SK-N-SH (cell line): ENCODE data around the gene GLIS1. TPM values are rescaled to one million over a fixed set of nuclear protein-coding genes. Genes with fewer than 3 reads are reported as not detected.

Source experiments
- CTCF ChIA-PET: fragments of 300-600, 350-600 bp; formaldehyde crosslinking; extraction: SDS; loops from one replicate; lab custom pipeline; 2021; lab: Yijun Ruan, JAX
- POLR2A ChIA-PET: fragments of 350-600 bp; sonication (Branson Sonifier 250); formaldehyde crosslinking; extraction: SDS; loops from one replicate; lab custom pipeline; 2020; ENCODE audit warnings: antibody characterized with exemption, inconsistent platforms; lab: Yijun Ruan, JAX
- DNase-seq: peaks from one replicate; pipeline ENCODE4 v3.0.0; 2012
- H2AFZ ChIP-seq: fragments of 200-600 bp; sonication (generic); 2 replicates; pipeline ENCODE4 v1.8.1; 2016; ENCODE audit warnings: antibody characterized with exemption, mild to moderate bottlenecking, low read depth
- H3F3A ChIP-seq: fragments of 200-600 bp; sonication (generic); replicated peaks from 2 replicates; pipeline ENCODE3; 2016; ENCODE audit warnings: antibody characterized with exemption, mild to moderate bottlenecking; ENCODE audit not compliant: insufficient read depth
- H3K27ac ChIP-seq, 2 experiments: fragments of 200-500 bp in 1 of 2; fragments of 200-600 bp in 1 of 2; sonication (Bioruptor generic) in 1 of 2; sonication (generic), shearing (Covaris generic) in 1 of 2; 2 replicates each; pipeline versions ENCODE4 v1.5.1 to v1.6.1; 2014 to 2016; ENCODE audit warnings: low read depth in 2 of 2, inconsistent platforms in 1 of 2, low read length in 1 of 2, mild to moderate bottlenecking in 1 of 2, mixed read lengths in 1 of 2
- H3K27me3 ChIP-seq: fragments of 200-600 bp; sonication (generic), shearing (Covaris generic); 2 replicates; pipeline ENCODE4 v1.6.1; 2016; ENCODE audit warnings: mixed run types; ENCODE audit not compliant: insufficient read depth
- H3K36me3 ChIP-seq, 2 experiments: fragments of 200-500 bp in 1 of 2; fragments of 200-600 bp in 1 of 2; sonication (Bioruptor generic) in 1 of 2; sonication (generic) in 1 of 2; replicated peaks in 1 of 2; 2 replicates each; pipeline versions ENCODE3 to v1.5.1; 2014 to 2016; ENCODE audit warnings: low read length in 1 of 2, mild to moderate bottlenecking in 1 of 2; ENCODE audit not compliant: insufficient read depth in 2 of 2, control insufficient read depth in 1 of 2
- H3K4me1 ChIP-seq, 2 experiments: fragments of 200-500 bp in 1 of 2; fragments of 200-600 bp in 1 of 2; sonication (Bioruptor generic) in 1 of 2; sonication (generic), shearing (Covaris generic) in 1 of 2; 2 replicates each; pipeline versions ENCODE4 v1.5.1 to v1.6.1; 2014 to 2016; ENCODE audit warnings: low read depth in 1 of 2, low read length in 1 of 2, mixed run types in 1 of 2; ENCODE audit not compliant: insufficient read depth in 2 of 2, control insufficient read depth in 1 of 2
- H3K4me2 ChIP-seq: fragments of 200-600 bp; sonication (generic), shearing (Covaris generic); 2 replicates; pipeline ENCODE4 v1.6.1; 2017; ENCODE audit warnings: mixed run types
- H3K4me3 ChIP-seq, 2 experiments: fragments of 200-500 bp in 1 of 2; fragments of 200-600 bp in 1 of 2; sonication (Bioruptor generic) in 1 of 2; sonication (generic), shearing (Covaris generic) in 1 of 2; 2 replicates each; pipeline versions ENCODE4 v1.5.1 to v1.8.1; 2014 to 2016; ENCODE audit warnings: low read depth in 2 of 2, inconsistent platforms in 1 of 2, low read length in 1 of 2, mild to moderate bottlenecking in 1 of 2, mixed read lengths in 1 of 2, moderate library complexity in 1 of 2
- H3K79me2 ChIP-seq: fragments of 200-600 bp; sonication (generic); 2 replicates; pipeline ENCODE4 v1.8.1; 2017; ENCODE audit warnings: mild to moderate bottlenecking; ENCODE audit not compliant: insufficient read depth
- H3K9ac ChIP-seq: fragments of 200-600 bp; sonication (generic); 2 replicates; pipeline ENCODE4 v1.6.1; 2017; ENCODE audit warnings: mixed run types
- H3K9me2 ChIP-seq: fragments of 200-600 bp; sonication (generic); 2 replicates; pipeline ENCODE4 v1.6.1; 2017; ENCODE audit warnings: mixed run types
- H3K9me3 ChIP-seq: fragments of 200-600 bp; sonication (generic); 2 replicates; pipeline ENCODE4 v1.6.1; 2017; ENCODE audit warnings: mixed run types, mild to moderate bottlenecking, moderate library complexity
- H4K20me1 ChIP-seq: fragments of 200-600 bp; sonication (generic); 2 replicates; pipeline ENCODE4 v1.6.1; 2017; ENCODE audit warnings: mild to moderate bottlenecking, mixed run types; ENCODE audit not compliant: insufficient read depth
- FOXJ3 ChIP-seq: sonication (generic); formaldehyde crosslinking; IDR thresholded peaks from 2 replicates; pipeline ENCODE4 v1.5.1; 2020; ENCODE audit warnings: mild to moderate bottlenecking, missing genetic modification reagents
- NRF1 ChIP-seq: IDR thresholded peaks from 2 replicates; pipeline ENCODE4 v1.6.1; 2012; ENCODE audit warnings: low read depth, mild to moderate bottlenecking, low read length
- RXRA ChIP-seq: IDR thresholded peaks from 2 replicates; pipeline ENCODE4 v1.4.0; 2012; ENCODE audit warnings: low read depth, mild to moderate bottlenecking, borderline replicate concordance
- USF2 ChIP-seq: fragments of 150-350 bp; IDR thresholded peaks from 2 replicates; pipeline ENCODE4 v1.6.1; 2017; ENCODE audit warnings: antibody characterized with exemption, low read length, low read depth, borderline replicate concordance
- YY1 ChIP-seq: IDR thresholded peaks from 2 replicates; pipeline ENCODE4 v1.4.0; 2012; ENCODE audit warnings: low read depth, mild to moderate bottlenecking
- WGBS: methylation state at CpG from one replicate; pipeline ENCODE4 v1.1.6; 2017; ENCODE audit warnings: low lambda C conversion rate; 5-methylcytosine and 5-hydroxymethylcytosine counted together
- polyA plus RNA-seq, 3 experiments: library from polyadenylated mRNA; depleted of rRNA; stranded (reverse); fragments of >200 nt; gene quantifications; 2 replicates each; pipeline ENCODE4 v1.2.3, GENCODE V29; 2012
- TF ChIP-seq, protein P1 (sequence below): fragments of 200-600 bp; sonication (generic); IDR thresholded peaks from 2 replicates; pipeline ENCODE4 v1.6.1; 2017; ENCODE audit warnings: antibody characterized with exemption, mild to moderate bottlenecking, moderate library complexity
- TF ChIP-seq, protein P2 (sequence below): IDR thresholded peaks from 2 replicates; pipeline ENCODE4 v1.6.1; 2012; ENCODE audit warnings: mild to moderate bottlenecking, low read depth, low read length, moderate library complexity

Gene GLIS1
- polyA plus RNA-seq, 1 of the 3 experiments (the other 2 are of a cell fraction) = 0.13 TPM

GRCh38 chr1:53734650-53735211 is 4.2 kb downstream of the GLIS1 start:
- no peaks in the 10 kb centered on the region for H3K79me2 ChIP-seq
- H3K9ac ChIP-seq = peak overlapping the region; percentile 6; the same call in 1 of the 2 replicates
- DNase-seq = no peak
- H3K4me1 ChIP-seq = peaks cover 8 to 34% of the 10 kb centered on the region in 2 experiments; a peak in 3 of 4 replicates
- no peaks in the 10 kb centered on the region for H3K9me2 ChIP-seq
- no peaks in the 10 kb centered on the region for H3K36me3 ChIP-seq
- no peaks in the 10 kb centered on the region for H3K27me3 ChIP-seq
- TF ChIP-seq YY1 = no peak
- TF ChIP-seq, protein P1, sequence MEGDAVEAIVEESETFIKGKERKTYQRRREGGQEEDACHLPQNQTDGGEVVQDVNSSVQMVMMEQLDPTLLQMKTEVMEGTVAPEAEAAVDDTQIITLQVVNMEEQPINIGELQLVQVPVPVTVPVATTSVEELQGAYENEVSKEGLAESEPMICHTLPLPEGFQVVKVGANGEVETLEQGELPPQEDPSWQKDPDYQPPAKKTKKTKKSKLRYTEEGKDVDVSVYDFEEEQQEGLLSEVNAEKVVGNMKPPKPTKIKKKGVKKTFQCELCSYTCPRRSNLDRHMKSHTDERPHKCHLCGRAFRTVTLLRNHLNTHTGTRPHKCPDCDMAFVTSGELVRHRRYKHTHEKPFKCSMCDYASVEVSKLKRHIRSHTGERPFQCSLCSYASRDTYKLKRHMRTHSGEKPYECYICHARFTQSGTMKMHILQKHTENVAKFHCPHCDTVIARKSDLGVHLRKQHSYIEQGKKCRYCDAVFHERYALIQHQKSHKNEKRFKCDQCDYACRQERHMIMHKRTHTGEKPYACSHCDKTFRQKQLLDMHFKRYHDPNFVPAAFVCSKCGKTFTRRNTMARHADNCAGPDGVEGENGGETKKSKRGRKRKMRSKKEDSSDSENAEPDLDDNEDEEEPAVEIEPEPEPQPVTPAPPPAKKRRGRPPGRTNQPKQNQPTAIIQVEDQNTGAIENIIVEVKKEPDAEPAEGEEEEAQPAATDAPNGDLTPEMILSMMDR = no peak
- no peak for TF ChIP-seq FOXJ3 (CRISPR knock-in tag)
- TF ChIP-seq USF2 = no peak
- TF ChIP-seq, protein P2, sequence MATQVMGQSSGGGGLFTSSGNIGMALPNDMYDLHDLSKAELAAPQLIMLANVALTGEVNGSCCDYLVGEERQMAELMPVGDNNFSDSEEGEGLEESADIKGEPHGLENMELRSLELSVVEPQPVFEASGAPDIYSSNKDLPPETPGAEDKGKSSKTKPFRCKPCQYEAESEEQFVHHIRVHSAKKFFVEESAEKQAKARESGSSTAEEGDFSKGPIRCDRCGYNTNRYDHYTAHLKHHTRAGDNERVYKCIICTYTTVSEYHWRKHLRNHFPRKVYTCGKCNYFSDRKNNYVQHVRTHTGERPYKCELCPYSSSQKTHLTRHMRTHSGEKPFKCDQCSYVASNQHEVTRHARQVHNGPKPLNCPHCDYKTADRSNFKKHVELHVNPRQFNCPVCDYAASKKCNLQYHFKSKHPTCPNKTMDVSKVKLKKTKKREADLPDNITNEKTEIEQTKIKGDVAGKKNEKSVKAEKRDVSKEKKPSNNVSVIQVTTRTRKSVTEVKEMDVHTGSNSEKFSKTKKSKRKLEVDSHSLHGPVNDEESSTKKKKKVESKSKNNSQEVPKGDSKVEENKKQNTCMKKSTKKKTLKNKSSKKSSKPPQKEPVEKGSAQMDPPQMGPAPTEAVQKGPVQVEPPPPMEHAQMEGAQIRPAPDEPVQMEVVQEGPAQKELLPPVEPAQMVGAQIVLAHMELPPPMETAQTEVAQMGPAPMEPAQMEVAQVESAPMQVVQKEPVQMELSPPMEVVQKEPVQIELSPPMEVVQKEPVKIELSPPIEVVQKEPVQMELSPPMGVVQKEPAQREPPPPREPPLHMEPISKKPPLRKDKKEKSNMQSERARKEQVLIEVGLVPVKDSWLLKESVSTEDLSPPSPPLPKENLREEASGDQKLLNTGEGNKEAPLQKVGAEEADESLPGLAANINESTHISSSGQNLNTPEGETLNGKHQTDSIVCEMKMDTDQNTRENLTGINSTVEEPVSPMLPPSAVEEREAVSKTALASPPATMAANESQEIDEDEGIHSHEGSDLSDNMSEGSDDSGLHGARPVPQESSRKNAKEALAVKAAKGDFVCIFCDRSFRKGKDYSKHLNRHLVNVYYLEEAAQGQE = no peak
- TF ChIP-seq RXRA = no peak
- no peak for TF ChIP-seq NRF1
- TF ChIP-seq, all 33 proteins: peak for 0
- no peaks in the 10 kb centered on the region for H3K9me3 ChIP-seq
- 82% methylated on average over 9 of the region's 10 CpGs for WGBS
- peak overlapping the region; percentile 45; the same call in 1 of the 2 replicates for H3K4me2 ChIP-seq
- CTCF ChIA-PET = interaction anchor here (1.3 to 1.8 kb wide), 6 partner anchors 10 to 249 kb away, joined by 3 to 7 read pairs (median 5); no protein-coding TSS in a partner anchor
- H3K27ac ChIP-seq = peak overlapping the region in 1 of 2 experiments; percentile 91; a peak in 2 of 4 replicates
- H2AFZ ChIP-seq = no peak overlapping the region; the same call in 1 of the 2 replicates
- POLR2A ChIA-PET = no interaction called here
- H3F3A ChIP-seq = peaks cover 30% of the 10 kb centered on the region
- no peak overlapping the region for H3K4me3 ChIP-seq
- no peaks in the 10 kb centered on the region for H4K20me1 ChIP-seq
